Measurements from ENCODE around the gene NHLRC2. TPM values are rescaled to one million over a fixed set of nuclear protein-coding genes. Genes with fewer than 3 reads are reported as not detected.

The NHLRC2 gene
- total RNA-seq, 1 experiment from 2014 or later: 30.9 TPM

DNA sequence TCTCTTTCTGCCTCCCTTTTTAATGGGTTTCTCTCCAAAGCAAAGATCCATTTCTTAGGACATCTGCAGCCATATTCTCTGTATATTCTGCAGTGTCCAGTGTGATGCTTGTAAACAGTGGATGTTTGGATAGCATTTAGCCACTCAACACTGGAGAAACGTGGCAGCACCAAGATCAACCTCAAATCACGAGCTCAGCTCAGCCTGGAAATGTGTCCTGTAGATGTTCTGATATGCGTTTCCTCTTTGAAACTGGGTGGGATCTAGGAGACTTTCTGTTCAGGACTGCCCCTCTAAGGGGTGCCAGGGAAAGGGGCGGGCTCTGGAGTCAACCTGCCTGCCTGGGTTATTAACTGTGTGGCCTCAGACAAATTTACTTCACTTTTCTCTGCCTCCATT lies 91.2 kb downstream of the NHLRC2 start:
- Mint-ChIP-seq H3K4me1 (no peaks in the 10 kb centered on the region), H3K27ac (no peak overlapping the region)
- TF ChIP-seq, protein P1, sequence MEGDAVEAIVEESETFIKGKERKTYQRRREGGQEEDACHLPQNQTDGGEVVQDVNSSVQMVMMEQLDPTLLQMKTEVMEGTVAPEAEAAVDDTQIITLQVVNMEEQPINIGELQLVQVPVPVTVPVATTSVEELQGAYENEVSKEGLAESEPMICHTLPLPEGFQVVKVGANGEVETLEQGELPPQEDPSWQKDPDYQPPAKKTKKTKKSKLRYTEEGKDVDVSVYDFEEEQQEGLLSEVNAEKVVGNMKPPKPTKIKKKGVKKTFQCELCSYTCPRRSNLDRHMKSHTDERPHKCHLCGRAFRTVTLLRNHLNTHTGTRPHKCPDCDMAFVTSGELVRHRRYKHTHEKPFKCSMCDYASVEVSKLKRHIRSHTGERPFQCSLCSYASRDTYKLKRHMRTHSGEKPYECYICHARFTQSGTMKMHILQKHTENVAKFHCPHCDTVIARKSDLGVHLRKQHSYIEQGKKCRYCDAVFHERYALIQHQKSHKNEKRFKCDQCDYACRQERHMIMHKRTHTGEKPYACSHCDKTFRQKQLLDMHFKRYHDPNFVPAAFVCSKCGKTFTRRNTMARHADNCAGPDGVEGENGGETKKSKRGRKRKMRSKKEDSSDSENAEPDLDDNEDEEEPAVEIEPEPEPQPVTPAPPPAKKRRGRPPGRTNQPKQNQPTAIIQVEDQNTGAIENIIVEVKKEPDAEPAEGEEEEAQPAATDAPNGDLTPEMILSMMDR (conservative IDR thresholded peaks at IDR 0.05): no peak

More for the DNA sequence above, 91.2 kb downstream of the NHLRC2 start:
- no peak overlapping the region for H3K4ac ChIP-seq (ENCODE audit: low read depth, low read length)
- H3T11ph ChIP-seq (ENCODE audit: low read length): no peak overlapping the region
- H3K4me1 ChIP-seq (ENCODE audit: insufficient read depth, low read length): peaks cover 3% of the 10 kb centered on the region; the same call in 1 of the 2 replicates
- H2BK20ac ChIP-seq (ENCODE audit: low read depth, low read length, poor library complexity, severe bottlenecking): no peak overlapping the region
- no peak overlapping the region for H2BK120ac ChIP-seq (ENCODE audit: low read depth, low read length, poor library complexity, severe bottlenecking)
- H3K9me3 ChIP-seq (ENCODE audit: control insufficient read depth, low read depth, low read length): no peaks in the 10 kb centered on the region
- H3K23ac ChIP-seq (ENCODE audit: insufficient read length, low read depth, low read length): no peak overlapping the region
- no peaks in the 10 kb centered on the region for H3K79me2 ChIP-seq (ENCODE audit: insufficient read depth, low read length)
- no peak overlapping the region for H4K91ac ChIP-seq (ENCODE audit: insufficient read length, low read depth, low read length)
- H3K79me1 ChIP-seq (ENCODE audit: insufficient read depth, low read depth, low read length, poor library complexity, severe bottlenecking): no peaks in the 10 kb centered on the region
- WGBS (ENCODE audit: extremely low coverage, insufficient read length, low lambda C conversion rate): no CpG with 5 or more reads among the region's 4 CpGs
- Mint-ChIP-seq H3K36me3 (ENCODE audit: insufficient read depth in 1 of 3, low read depth in 3 of 3) (no peaks in the 10 kb centered on the region; a peak in 1 of 7 replicates), H3K4me3 (no peak overlapping the region), H3K27me3 (ENCODE audit: low read depth) (peaks cover 2% of the 10 kb centered on the region; the same call in 1 of the 2 replicates), H3K9me3 (no peaks in the 10 kb centered on the region; a peak in 1 of 5 replicates)
- no peaks in the 10 kb centered on the region for H4K20me1 ChIP-seq (ENCODE audit: control insufficient read depth, insufficient read depth, insufficient read length)
- no peaks in the 10 kb centered on the region for H3K27me3 ChIP-seq (ENCODE audit: insufficient read depth, low read length)
- H2AK5ac ChIP-seq (ENCODE audit: insufficient read length, low read length): no peak overlapping the region
- no peak overlapping the region for H3K14ac ChIP-seq (ENCODE audit: insufficient read depth, low read length)
- H3K4me2 ChIP-seq (ENCODE audit: insufficient read depth, insufficient read length, low read length): no peak overlapping the region
- H3K56ac ChIP-seq (ENCODE audit: insufficient read length, low read depth, low read length): no peak overlapping the region
- H2AFZ ChIP-seq (ENCODE audit: low read length): no peak overlapping the region
- no peak overlapping the region for H3K9ac ChIP-seq (ENCODE audit: extremely low read depth, insufficient read length, low read length)
- no peak overlapping the region for H4K5ac ChIP-seq (ENCODE audit: insufficient read length, low read depth, low read length)
- no peak overlapping the region for H3K18ac ChIP-seq (ENCODE audit: insufficient read length, low read depth, low read length)
- no peak for DNase-seq
- H3K27ac ChIP-seq (ENCODE audit: insufficient read length, low read depth, low read length): no peak overlapping the region
- no peak overlapping the region for H2BK12ac ChIP-seq (ENCODE audit: insufficient read length, low read depth, low read length)
- H2BK15ac ChIP-seq (ENCODE audit: low read depth, low read length): no peak overlapping the region
- no peak overlapping the region for H2BK5ac ChIP-seq (ENCODE audit: insufficient read length, low read length)
- no peak overlapping the region for H4K8ac ChIP-seq (replicated peaks; ENCODE audit: insufficient read length, low read depth, low read length)
- H3K23me2 ChIP-seq (ENCODE audit: insufficient read length, low read depth, low read length, poor library complexity, severe bottlenecking): no peaks in the 10 kb centered on the region
